GM10847 (cell line): Measurements from ENCODE around the gene GRK5.

Experiments
- POLR2A ChIP-seq: IDR thresholded peaks from 2 replicates; pipeline ENCODE4 v1.6.1; 2011; ENCODE audit not compliant: insufficient read length; ENCODE audit errors: extremely low read depth

GRK5 gene

DNA sequence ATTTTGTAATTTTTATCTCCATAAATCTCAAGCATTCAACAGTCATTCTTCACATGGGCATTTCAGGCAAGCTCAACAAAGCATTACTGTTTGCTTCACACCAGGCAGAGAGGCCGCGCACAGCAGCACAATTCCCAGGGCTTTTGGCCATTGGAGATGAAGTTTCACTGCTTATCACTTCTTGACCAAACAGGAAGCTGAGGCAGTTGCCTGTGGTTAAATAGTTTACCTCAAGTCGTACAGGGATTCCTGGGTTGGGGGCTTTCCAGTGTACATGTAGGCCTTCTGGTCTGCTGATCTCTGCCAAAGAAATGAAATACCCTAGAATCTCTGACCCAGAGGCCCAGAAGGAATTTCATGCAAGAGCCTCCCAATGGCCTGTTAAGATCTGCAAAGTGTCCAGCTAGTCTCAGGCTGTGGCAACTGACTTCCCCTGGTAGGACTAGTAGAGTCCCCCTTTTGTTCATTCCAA lies 17.5 kb upstream of the GRK5 start:
- no peak for TF ChIP-seq POLR2A

DNA sequence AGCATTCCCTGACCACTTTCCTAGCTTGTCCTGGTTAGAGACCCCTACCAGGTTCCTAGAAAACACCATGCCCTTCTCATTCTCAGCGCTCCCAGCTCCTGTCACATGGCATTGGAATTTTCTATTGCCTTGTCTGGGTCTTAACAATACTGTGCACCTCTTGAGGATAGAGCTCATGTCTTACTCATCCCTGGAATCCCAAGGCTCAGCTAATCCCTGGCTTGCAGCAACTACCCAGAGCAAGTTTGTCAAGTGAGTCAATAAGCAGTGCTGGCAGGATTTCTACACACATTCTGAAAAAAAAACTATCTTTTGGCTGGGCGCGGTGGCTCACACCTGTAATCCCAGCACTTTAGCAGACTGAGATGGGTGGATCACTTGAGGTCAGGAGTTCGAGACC lies 17.0 kb upstream of the GRK5 start:
- no peak for TF ChIP-seq POLR2A

DNA sequence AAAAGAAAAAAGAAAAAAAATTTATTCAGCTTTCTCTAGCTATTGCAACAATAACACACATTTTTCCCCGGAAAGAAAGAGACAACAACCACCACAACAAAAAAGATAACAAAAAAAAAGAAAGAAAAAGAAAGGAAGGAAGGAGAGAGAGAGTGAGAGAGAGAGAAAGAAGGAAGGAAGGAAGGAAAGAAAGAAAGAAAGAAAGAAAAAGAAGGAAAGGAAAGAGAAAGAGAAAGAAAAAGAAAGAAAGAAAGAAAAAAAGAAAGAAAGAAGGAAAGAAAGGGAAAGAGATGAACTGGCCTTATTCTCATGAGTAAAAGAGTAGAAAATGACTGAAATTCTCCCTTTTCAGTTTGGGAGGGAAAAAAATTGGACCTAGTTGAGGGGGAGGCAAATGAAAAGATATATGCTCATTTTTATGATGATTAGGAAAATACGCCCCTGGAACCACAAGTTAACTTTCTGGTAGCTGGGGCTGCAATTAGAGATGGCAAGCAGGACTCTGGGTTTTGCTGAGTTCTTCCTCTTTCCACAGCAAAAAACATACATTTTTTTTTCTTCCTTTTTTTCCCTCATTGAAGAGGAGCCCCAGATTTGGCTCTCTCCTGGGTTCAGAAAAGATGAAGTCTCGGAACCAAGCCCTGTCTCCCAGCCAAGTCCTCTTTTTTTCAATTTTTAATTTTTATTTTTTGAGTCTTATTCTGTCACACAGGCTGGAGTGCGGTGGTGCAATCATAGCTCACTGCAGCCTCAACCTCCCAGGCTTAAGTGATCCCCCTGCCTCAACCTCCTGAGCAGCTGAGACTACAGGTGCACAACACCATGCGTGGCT lies 16.2 kb upstream of the GRK5 start:
- TF ChIP-seq POLR2A: no peak

GRCh38 chr10:119191881-119192280 lies 15.5 kb upstream of the GRK5 start:
- TF ChIP-seq POLR2A: no peak

GRCh38 chr10:119197921-119198320 lies 9.4 kb upstream of the GRK5 start:
- no peak for TF ChIP-seq POLR2A

DNA sequence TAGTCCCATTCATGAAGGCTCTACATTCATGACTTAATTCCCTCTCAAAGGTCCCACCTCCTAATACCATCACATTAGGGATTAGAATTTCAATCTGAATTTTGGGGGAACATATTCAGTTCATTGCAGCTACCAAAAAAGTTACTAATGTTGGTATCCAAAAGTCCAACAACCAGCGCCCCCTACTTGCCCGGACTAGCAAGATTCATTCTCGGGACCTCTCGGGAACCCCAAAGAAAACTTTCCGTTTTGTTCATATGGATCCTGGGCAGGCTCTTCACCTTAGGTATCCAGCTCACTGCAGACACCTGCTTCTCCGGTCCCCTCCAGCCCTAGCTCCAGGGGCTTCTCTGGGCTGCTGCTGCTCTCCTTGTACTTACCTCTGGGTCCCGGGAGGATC lies 8.9 kb upstream of the GRK5 start:
- TF ChIP-seq POLR2A: no peak

- no peak for TF ChIP-seq POLR2A
Measured at GRCh38 chr10:119199231-119199992, 8.0 kb upstream of the GRK5 start.

DNA sequence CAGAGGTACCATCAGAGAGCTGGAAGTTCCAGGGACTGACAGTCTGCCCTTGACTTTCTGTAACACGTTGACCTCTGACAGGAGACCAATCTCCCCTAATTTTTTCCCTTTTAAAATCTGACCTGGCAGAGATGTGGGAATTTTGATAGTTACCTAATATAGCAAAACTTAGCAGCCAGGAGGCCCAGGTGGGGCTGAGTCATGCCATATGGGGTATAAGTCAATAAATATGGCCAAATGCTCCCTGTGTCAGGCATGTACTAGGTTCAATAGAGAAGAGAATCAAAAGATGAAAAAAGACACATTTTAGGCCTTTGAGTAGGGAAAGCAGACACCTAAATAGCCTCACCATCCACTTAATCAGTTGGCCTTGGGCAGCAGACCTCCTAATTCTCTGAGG lies 6.1 kb upstream of the GRK5 start:
- no peak for TF ChIP-seq POLR2A

DNA sequence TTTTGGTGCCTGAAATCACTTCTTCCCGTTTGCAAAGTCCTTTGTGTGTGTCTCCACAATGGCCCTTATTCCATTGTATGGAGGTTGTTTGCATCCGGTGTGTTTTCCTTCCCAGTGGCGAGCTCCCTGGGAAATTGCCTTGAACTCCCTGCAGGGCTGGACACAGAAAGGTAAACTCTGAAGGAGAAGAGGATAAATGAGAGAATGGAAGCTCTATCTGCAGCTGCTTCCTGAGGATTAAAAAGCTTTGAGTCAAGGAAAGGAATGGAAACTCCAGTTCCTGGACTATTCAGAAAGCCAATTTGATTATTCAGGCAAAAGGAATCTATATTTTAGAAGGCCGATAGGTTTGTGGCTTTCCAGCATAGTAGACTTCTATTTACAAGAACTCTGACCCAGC lies 4.4 kb upstream of the GRK5 start:
- no peak for TF ChIP-seq POLR2A

GRCh38 chr10:119205894-119206602 lies 1.3 kb upstream of the GRK5 start:
- TF ChIP-seq POLR2A: peak; percentile 32

DNA sequence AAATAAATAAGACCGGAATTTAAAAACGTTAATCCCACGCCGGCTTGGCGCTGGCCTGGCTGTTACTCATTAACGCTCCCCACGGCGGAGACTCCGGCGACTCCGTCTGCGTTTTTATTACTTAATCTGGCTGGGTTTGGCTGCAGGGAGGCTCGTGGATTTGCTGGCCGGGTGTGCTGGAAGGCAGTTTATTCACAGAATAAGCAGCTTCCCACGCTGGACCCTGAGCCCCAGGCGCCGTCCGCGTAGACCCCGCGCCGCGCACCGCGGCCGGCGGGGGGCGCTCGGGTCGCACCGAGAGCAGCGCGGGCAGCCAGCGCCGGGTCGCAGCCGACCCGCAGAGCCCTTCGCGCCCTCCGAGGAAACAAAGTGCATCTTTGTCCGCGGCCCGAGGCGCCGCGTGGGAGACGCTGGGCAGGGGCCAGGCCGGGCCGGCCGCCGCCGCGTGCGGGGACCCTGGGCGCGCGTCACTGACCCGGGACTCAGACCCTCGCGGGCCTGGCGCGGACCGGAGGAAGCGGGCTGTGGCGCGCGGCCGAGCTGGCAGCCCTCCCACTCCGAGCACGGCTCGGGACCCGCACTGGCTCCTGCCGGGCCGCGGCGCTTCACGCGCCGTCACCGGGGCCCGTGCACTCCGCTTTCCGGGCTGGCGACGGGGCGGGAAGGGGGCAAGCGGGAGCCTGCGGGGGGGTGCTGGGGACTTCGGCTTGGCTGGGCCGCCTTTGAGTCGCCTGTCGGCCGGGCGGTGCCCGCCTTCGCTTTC lies 587 bp upstream of the GRK5 start:
- peak; percentile 6 for TF ChIP-seq POLR2A

- no peak for TF ChIP-seq POLR2A
Measured at GRCh38 chr10:119207713-119208552, 562 bp downstream of the GRK5 start.

DNA sequence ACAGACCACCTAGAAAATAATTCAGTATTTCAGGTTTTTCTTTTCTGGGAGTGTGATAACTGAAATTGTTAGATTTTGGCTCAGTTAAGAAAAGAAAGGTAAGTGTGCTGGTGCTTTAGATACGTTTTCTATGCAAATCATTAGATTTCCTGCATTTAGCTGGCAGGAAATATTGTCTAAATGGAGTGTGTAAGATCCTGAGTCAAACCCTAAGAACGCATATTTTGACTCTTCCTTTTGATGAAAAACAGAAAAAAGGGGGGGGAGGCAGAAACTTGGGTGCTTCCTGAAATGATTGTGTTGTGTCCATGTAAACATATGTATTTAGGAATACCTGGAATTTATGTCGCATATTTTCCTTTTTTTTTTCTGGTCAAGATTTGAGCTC lies 1.2 kb downstream of the GRK5 start:
- no peak for TF ChIP-seq POLR2A
